Measurements from ENCODE around the gene MS4A10. TPM values are rescaled to one million over a fixed set of nuclear protein-coding genes. Genes with fewer than 3 reads are reported as not detected.

Gene MS4A10
- total and polyA plus RNA-seq, 2 of the 8 experiments (the other 6 are each of a cell fraction or from before 2014, with no cell fraction given) = not detected

- TF ChIP-seq CTCF (IDR thresholded peaks at IDR 0.05; ENCODE audit: control extremely low read depth in 1 of 3, insufficient read depth in 1 of 3, low read depth in 1 of 3, low read length in 3 of 3) (peak; percentile 2 to 63 (median 63)), CHD7 (IDR thresholded peaks at IDR 0.05; ENCODE audit: insufficient replicate concordance, low read length) (no peak), BCL11A (IDR thresholded peaks at IDR 0.05; ENCODE audit: low read depth in 2 of 2, low read length in 2 of 2) (no peak), RAD21 (IDR thresholded peaks at IDR 0.05 in 1 of 2, conservative IDR thresholded peaks at IDR 0.05 in 1 of 2; ENCODE audit: low read depth in 2 of 2, low read length in 2 of 2) (peak; percentile 53 to 57), SIX5 (IDR thresholded peaks at IDR 0.05; ENCODE audit: low read depth, low read length) (no peak), CBX5 (IDR thresholded peaks at IDR 0.05; ENCODE audit: low read depth, low read length) (no peak), SP1 (IDR thresholded peaks at IDR 0.05; ENCODE audit: low read depth, low read length) (0 out of 2 replicates have a peak, but pooled peaks have one; percentile 39)
These were observed 28.7 kb upstream of the MS4A10 start, which contains the start of gene MS4A15 (continued) for GRCh38 chr11:60756307-60757032.

Measured in H1 (cell line).